Fibroblast of pulmonary artery (primary cell): Measurements from ENCODE around the gene S1PR5.

ENCODE experiments used
- DNase-seq: peaks from one replicate; pipeline ENCODE4 v3.0.0-alpha.2; 2010; ENCODE audit warnings: low read depth
- H3K4me3 ChIP-seq: replicated peaks from 2 replicates; pipeline ENCODE4 v1.5.1; 2011; ENCODE audit warnings: low read depth, mild to moderate bottlenecking, control low read depth, low read length, moderate library complexity
- CTCF ChIP-seq: IDR thresholded peaks from 2 replicates; pipeline ENCODE4 v1.5.1; 2011; ENCODE audit warnings: mild to moderate bottlenecking, control low read depth, low read length, inconsistent platforms; ENCODE audit errors: missing control alignments

Gene S1PR5

GRCh38 chr19:10503002-10503789 lies 14.1 kb downstream of the S1PR5 start, which contains the start of gene KEAP1:
KEAP1 (minus strand) TSS chr19:10503356; CDS start chr19:10500033, 3,323 bp downstream.
- TF ChIP-seq CTCF, result no peak
- DNase-seq, result peak; percentile 28
- H3K4me3 ChIP-seq, result peak within 1 kb of the TSS; percentile 89

- peak overlapping the region; percentile 89 for H3K4me3 ChIP-seq
- TF ChIP-seq CTCF, result no peak
- DNase-seq, result peak; percentile 90
Observed at GRCh38 chr19:10502524-10503001, 14.7 kb downstream of the S1PR5 start.

- TF ChIP-seq CTCF, result no peak
- DNase-seq, result peak; percentile 45
- peak overlapping the region; percentile 89 for H3K4me3 ChIP-seq
Observed at GRCh38 chr19:10501971-10502523, 15.2 kb downstream of the S1PR5 start.

- no peak overlapping the region for H3K4me3 ChIP-seq
- no peak for TF ChIP-seq CTCF
- no peak for DNase-seq
Observed at GRCh38 chr19:10500247-10500592, 17.0 kb downstream of the S1PR5 start.

- no peak for TF ChIP-seq CTCF
- DNase-seq, result no peak
- no peak overlapping the region for H3K4me3 ChIP-seq
Observed at GRCh38 chr19:10499550-10500246, 17.5 kb downstream of the S1PR5 start.

- DNase-seq, result no peak
- TF ChIP-seq CTCF, result no peak
- no peak overlapping the region for H3K4me3 ChIP-seq
Observed at GRCh38 chr19:10497371-10497770, 19.9 kb downstream of the S1PR5 start.
